GM13976 (cell line): ENCODE measurements around the gene CASP3.

Experiments used
- DNase-seq: peaks from one replicate; pipeline ENCODE4 v3.0.0; 2012; ENCODE audit warnings: low spot score
- in situ Hi-C: fragments of 300-500 bp; cut with MboI; formaldehyde crosslinking; loops from one replicate; pipeline ENCODE4 v1.12.0; 2022; ENCODE audit warnings: low sequenced_read_pairs, mixed read lengths, inconsistent platforms; ENCODE audit not compliant: unreplicated experiment
- TF ChIP-seq, protein P1 (sequence below): IDR thresholded peaks from 2 replicates; pipeline ENCODE4 v1.5.1; 2012; ENCODE audit warnings: borderline replicate concordance, mild to moderate bottlenecking; ENCODE audit not compliant: insufficient read depth; ENCODE audit errors: extremely low read depth, missing control alignments, control extremely low read depth

CASP3 gene

DNA sequence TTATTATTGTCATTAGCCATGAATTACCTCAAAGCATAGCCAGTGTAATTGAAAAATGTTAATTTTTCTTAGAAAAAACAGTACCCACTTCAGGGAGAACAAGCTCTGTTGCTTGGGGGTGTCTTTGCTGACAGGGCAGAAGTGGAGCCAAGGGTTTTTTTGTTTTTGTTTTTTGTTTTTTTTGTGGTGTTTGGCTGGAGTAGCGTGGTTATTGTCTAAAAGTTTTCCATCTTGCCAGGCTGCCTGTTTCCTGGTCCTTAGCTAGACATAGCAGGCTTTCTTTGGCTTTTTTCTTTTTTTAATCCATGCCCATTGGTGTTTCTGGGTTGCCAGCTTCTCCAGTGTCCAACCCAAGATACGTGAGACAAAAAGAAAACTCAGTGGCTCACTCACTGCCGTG lies 61.5 kb downstream of the CASP3 start:
- TF ChIP-seq, protein P1, sequence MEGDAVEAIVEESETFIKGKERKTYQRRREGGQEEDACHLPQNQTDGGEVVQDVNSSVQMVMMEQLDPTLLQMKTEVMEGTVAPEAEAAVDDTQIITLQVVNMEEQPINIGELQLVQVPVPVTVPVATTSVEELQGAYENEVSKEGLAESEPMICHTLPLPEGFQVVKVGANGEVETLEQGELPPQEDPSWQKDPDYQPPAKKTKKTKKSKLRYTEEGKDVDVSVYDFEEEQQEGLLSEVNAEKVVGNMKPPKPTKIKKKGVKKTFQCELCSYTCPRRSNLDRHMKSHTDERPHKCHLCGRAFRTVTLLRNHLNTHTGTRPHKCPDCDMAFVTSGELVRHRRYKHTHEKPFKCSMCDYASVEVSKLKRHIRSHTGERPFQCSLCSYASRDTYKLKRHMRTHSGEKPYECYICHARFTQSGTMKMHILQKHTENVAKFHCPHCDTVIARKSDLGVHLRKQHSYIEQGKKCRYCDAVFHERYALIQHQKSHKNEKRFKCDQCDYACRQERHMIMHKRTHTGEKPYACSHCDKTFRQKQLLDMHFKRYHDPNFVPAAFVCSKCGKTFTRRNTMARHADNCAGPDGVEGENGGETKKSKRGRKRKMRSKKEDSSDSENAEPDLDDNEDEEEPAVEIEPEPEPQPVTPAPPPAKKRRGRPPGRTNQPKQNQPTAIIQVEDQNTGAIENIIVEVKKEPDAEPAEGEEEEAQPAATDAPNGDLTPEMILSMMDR: no peak
- in situ Hi-C loops: no loop called here
- no peak for DNase-seq

DNA sequence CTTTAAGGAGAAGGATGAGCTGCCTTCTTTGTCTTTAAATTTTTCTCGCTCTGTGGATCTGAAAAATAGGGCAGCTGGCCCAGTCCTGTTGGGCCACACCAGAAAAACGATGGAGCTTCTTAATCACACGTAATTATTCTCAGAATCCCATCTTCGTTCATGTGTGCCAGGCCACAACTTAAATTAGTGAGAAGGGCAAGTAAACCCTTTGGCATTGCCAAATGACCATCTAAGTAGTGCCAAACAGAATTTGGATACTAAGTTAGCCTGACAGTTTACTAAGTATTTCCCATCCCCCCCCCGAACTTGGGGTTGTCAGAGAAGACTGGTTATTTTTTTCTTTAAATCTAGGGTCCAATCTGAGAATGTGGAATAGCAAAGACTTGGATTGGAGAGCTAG lies 62.0 kb downstream of the CASP3 start:
- TF ChIP-seq, protein P1: no peak
- DNase-seq: no peak
- in situ Hi-C loops: no loop called here

DNA sequence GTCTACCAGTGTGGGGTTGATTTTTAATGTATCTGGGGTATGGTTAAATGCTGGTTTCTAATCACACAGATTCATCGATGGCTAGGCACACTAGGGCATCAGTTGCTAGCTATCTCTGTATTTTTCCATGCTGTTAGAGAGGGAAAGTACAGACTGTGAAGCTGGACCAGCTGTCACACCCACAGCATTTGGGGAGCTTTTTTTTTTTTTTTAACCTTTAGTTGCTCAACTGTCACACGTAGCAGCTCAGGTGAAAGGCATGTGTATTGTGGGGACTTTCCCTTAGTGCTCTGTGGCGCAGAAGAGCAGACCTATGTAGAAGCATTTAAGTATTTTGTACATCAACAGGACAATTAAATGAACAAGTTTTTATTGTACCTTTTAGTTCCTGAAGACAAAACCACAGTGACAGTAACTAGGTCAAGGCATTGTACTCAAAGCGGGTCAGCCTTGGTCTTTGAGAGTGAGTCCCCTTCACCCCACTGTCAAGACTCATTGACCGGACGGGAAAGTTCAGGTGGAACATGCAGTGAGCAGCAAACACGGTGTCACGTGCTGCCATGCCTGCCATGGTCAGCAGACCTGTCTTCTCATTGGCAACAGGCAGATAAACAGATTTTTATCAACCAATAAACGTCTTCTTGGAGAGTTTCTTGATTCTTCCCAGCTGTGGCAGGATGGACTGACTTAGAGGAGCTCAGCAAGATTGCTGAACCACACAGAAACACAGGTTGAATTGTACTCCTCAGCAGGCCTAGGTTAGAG lies 65.3 kb downstream of the CASP3 start:
- in situ Hi-C loops: no loop called here
- DNase-seq: peak; percentile 61

More for the DNA sequence above, 65.3 kb downstream of the CASP3 start:
- TF ChIP-seq, protein P1: no peak
